ENCODE measurements around the gene SF3B2.

DNA sequence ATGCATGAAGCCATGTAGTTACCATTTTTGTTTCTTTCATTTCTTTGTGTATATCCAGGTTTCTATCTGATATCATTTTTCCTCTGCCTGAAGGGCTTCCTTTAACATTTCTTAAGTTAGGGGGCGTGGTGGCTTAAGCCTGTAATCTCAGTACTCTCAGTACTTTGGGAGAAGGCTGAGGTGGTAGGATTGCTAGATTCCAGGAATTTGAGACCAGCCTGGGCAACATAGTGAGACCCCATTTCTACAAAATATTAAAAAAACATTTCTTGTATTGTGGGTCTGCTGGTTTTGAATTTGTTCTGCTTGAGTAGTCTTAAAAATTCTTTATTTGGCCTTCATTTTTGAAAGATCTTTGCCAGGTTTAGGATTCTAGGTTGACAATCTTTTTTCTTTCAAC is 12.4 kb downstream of the SF3B2 start:
- TF ChIP-seq POLR2A (IDR thresholded peaks at IDR 0.05), result no peak
- TF ChIP-seq, protein P1, sequence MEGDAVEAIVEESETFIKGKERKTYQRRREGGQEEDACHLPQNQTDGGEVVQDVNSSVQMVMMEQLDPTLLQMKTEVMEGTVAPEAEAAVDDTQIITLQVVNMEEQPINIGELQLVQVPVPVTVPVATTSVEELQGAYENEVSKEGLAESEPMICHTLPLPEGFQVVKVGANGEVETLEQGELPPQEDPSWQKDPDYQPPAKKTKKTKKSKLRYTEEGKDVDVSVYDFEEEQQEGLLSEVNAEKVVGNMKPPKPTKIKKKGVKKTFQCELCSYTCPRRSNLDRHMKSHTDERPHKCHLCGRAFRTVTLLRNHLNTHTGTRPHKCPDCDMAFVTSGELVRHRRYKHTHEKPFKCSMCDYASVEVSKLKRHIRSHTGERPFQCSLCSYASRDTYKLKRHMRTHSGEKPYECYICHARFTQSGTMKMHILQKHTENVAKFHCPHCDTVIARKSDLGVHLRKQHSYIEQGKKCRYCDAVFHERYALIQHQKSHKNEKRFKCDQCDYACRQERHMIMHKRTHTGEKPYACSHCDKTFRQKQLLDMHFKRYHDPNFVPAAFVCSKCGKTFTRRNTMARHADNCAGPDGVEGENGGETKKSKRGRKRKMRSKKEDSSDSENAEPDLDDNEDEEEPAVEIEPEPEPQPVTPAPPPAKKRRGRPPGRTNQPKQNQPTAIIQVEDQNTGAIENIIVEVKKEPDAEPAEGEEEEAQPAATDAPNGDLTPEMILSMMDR (IDR thresholded peaks at IDR 0.05), result no peak

Data from body of pancreas (tissue), 4 donors.